ENCODE data around the gene RFNG. TPM values are rescaled to one million over a fixed set of nuclear protein-coding genes. Genes with fewer than 3 reads are reported as not detected.

The RFNG gene
- total and polyA plus RNA-seq, 2 of the 13 experiments (the other 11 are each of a cell fraction or from before 2014, with no cell fraction given) = 61.4 to 64.0 TPM

- no peak for TF ChIP-seq ZNF280B (CRISPR knock-in tag; IDR thresholded peaks at IDR 0.05; ENCODE audit: borderline replicate concordance)
- no peak for TF ChIP-seq ZBTB1 (CRISPR knock-in tag; IDR thresholded peaks at IDR 0.05; ENCODE audit: borderline replicate concordance)
- no peak for TF ChIP-seq KDM2A (CRISPR knock-in tag; IDR thresholded peaks at IDR 0.05; ENCODE audit: borderline replicate concordance, low read depth)
- TF ChIP-seq SALL2 (CRISPR knock-in tag; IDR thresholded peaks at IDR 0.05) = no peak
- TF ChIP-seq ZFAT (CRISPR knock-in tag; conservative IDR thresholded peaks at IDR 0.05) = no peak
- TF ChIP-seq ZNF280D (CRISPR knock-in tag; IDR thresholded peaks at IDR 0.05) = no peak
- 0 out of 2 replicates have a peak, but pooled peaks have one; percentile 21 for TF ChIP-seq MEF2D (CRISPR knock-in tag; IDR thresholded peaks at IDR 0.05)
- TF ChIP-seq POLR2AphosphoS5 (IDR thresholded peaks at IDR 0.05; ENCODE audit: low read depth, low read length) = no peak
- no peak for TF ChIP-seq ZNF749 (CRISPR knock-in tag; IDR thresholded peaks at IDR 0.05; ENCODE audit: borderline replicate concordance)
- no peak for TF ChIP-seq ZMYM3 (CRISPR knock-in tag; IDR thresholded peaks at IDR 0.05)
- no peak for TF ChIP-seq ZNF557 (CRISPR knock-in tag; IDR thresholded peaks at IDR 0.05)
- TF ChIP-seq PCBP1 (IDR thresholded peaks at IDR 0.05; ENCODE audit: borderline replicate concordance, low read depth, low read length) = 0 out of 2 replicates have a peak, but pooled peaks have one; percentile 89
- no peak for TF ChIP-seq ATAD3A (CRISPR knock-in tag; IDR thresholded peaks at IDR 0.05)
- no peak for TF ChIP-seq ZNF567 (CRISPR knock-in tag; IDR thresholded peaks at IDR 0.05; ENCODE audit: borderline replicate concordance)
- no peak for TF ChIP-seq ERF (CRISPR knock-in tag; IDR thresholded peaks at IDR 0.05)
- no peak for TF ChIP-seq HNF1A (IDR thresholded peaks at IDR 0.05; ENCODE audit: low read depth)
- no peak; the same call in 1 of the 2 replicates for TF ChIP-seq HNF1A (CRISPR knock-in tag; IDR thresholded peaks at IDR 0.05; ENCODE audit: borderline replicate concordance)
- TF ChIP-seq FOXC1 (CRISPR knock-in tag; IDR thresholded peaks at IDR 0.05; ENCODE audit: borderline replicate concordance) = no peak
- no peak for TF ChIP-seq ZNF251 (CRISPR knock-in tag; IDR thresholded peaks at IDR 0.05)
- TF ChIP-seq MBD4 (IDR thresholded peaks at IDR 0.05; ENCODE audit: borderline replicate concordance, low read length) = no peak
These were observed 28.6 kb downstream of the RFNG start, which contains the start of gene LRRC45 (continued) for GRCh38 chr17:82022981-82023446.
